Measurements from ENCODE around the gene CHD2.

Gene CHD2

GRCh38 chr15:93070551-93071296, 170.6 kb downstream of the CHD2 start:
- no peak for TF ChIP-seq CTCF (IDR thresholded peaks at IDR 0.05; ENCODE audit: low read depth, low read length, missing control alignments)
- Histone ChIP-seq H3K27me3 (replicated peaks) (peaks cover 34% of the 10 kb centered on the region), H3K27ac (no peak overlapping the region), H3K36me3 (replicated peaks) (no peaks in the 10 kb centered on the region), H3K4me3 (ENCODE audit: low read depth, low read length) (no peak overlapping the region)
- in situ Hi-C loops (cut with HindIII; ENCODE audit: low pct_ligation_motif_present, low sequenced_read_pairs), result no loop called here
- DNase-seq, result no peak

- in situ Hi-C loops (cut with HindIII; ENCODE audit: low pct_ligation_motif_present, low sequenced_read_pairs), result no loop called here
- TF ChIP-seq CTCF (IDR thresholded peaks at IDR 0.05; ENCODE audit: low read depth, low read length, missing control alignments), result no peak
- no peak for DNase-seq
- H3K27me3 ChIP-seq (replicated peaks), result peaks cover 34% of the 10 kb centered on the region
- H3K27ac ChIP-seq, result no peak overlapping the region
- peak overlapping the region; percentile 60 for H3K4me3 ChIP-seq (ENCODE audit: low read depth, low read length)
- no peaks in the 10 kb centered on the region for H3K36me3 ChIP-seq (replicated peaks)
These were observed 171.4 kb downstream of the CHD2 start for GRCh38 chr15:93071469-93071936.

DNA sequence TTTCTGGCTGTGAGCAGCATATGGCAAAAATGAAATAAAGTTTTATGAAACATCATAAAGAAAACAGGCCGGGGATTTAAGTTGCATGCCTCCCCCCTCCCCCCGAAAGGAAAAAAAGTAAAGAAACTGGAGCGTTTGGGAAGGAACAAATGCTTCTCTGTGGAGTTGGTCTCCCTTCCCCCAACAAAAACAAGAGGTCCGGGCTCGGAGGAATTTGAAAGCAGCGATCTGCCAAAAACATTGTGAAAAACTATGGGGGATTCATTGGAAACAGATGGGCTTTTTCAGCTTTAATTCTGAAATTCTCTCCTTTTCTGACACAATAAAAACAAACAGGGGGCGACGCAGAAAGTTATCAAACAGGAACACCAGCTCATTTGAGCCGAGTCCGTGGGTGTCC, 171.9 kb downstream of the CHD2 start:
- no peak overlapping the region for H3K27ac ChIP-seq
- peak; percentile 19 for DNase-seq
- TF ChIP-seq CTCF (IDR thresholded peaks at IDR 0.05; ENCODE audit: low read depth, low read length, missing control alignments), result no peak
- peaks cover 34% of the 10 kb centered on the region for H3K27me3 ChIP-seq (replicated peaks)
- peak overlapping the region; percentile 60 for H3K4me3 ChIP-seq (ENCODE audit: low read depth, low read length)
- no peaks in the 10 kb centered on the region for H3K36me3 ChIP-seq (replicated peaks)
- in situ Hi-C loops (cut with HindIII; ENCODE audit: low pct_ligation_motif_present, low sequenced_read_pairs), result no loop called here

DNA sequence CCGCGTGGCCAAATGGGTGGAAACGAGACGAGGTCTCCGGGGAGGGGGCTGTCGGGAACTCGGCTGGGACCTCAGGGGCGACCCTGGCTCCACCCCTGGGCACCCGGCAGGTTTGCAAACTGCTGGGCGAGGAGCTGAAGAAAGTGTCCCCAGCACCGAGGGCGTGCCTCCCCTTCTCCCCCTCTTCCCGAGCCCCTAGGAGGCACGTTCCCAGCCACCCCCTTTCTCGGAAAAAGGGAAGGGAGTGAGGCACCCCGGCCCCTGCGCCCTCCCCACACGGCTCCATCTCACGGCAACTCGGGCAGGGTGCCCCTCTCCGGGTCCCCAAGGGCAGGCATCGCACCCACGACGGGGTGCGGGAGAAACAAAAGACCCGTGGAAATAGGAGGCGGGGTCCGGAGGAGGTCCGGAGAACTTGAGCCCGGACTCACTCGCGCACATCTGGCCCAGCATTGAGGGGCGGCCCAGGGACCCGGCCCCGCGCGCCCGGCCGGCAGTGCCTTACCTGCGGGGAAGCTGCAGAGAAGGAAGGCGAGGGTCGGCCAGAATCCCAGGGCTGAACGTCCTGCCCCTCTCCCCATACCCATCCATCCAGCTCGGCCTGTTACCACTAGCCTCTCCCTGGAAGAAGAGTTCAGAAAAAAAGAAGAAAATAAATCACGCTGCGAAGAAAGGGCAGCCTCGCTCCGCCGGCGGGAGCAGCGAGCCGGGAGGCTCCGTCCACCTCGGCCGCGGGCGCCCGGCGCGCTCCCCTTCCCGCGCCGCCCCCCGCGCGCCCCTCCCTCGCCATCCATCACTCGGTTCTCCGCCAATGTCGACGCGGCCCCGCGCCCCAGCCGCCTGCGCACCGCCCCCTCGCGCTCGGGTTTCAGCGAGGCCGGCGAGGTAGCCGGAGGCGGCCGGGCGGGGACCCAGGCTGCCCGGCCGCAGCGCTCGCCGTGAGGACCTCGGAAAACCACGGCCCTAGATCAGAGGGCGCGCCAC, 172.6 kb downstream of the CHD2 start:
- peak; percentile 25 for DNase-seq
- H3K27me3 ChIP-seq (replicated peaks), result peaks cover 34% of the 10 kb centered on the region

DNA sequence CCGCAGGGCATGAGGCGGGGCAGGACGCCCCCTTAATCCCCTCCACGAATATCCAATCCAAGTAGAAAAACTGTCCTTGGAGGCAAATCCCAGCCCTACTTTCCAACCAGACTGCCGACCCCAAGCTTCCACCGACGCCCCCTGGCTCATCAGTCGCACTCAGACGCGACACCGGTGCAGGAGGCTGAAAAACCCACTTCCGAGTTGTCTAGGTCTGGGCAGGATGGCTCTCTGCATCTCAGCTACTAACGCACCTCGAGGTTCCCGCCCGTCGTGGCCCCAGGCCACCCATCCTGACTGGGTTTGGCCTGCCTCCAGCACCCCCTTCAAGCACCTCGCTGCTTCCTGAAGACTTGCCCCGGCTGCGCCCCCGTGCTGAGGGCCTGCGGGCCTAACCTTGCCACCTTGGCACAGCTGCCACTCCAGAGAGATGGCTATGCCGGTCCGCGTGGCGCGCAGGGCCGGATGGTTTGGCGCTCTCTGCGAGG, 173.4 kb downstream of the CHD2 start:
- Histone ChIP-seq H3K27ac (no peak overlapping the region), H3K4me3 (ENCODE audit: low read depth, low read length) (peak overlapping the region; percentile 24), H3K36me3 (replicated peaks) (no peaks in the 10 kb centered on the region), H3K27me3 (replicated peaks) (peaks cover 34% of the 10 kb centered on the region)
- no peak for TF ChIP-seq CTCF (IDR thresholded peaks at IDR 0.05; ENCODE audit: low read depth, low read length, missing control alignments)
- in situ Hi-C loops (cut with HindIII; ENCODE audit: low pct_ligation_motif_present, low sequenced_read_pairs), result no loop called here
- no peak for DNase-seq

More for the DNA sequence above, 172.6 kb downstream of the CHD2 start:
- in situ Hi-C loops (cut with HindIII; ENCODE audit: low pct_ligation_motif_present, low sequenced_read_pairs), result no loop called here
- no peak for TF ChIP-seq CTCF (IDR thresholded peaks at IDR 0.05; ENCODE audit: low read depth, low read length, missing control alignments)
- Histone ChIP-seq H3K36me3 (replicated peaks) (no peaks in the 10 kb centered on the region), H3K4me3 (ENCODE audit: low read depth, low read length) (peak overlapping the region; percentile 60), H3K27ac (no peak overlapping the region)

Measured in brain microvascular endothelial cell (primary cell).